Gastrocnemius medialis (tissue), 4 donors: Measurements from ENCODE around the gene HOXC11. TPM values are rescaled to one million over a fixed set of nuclear protein-coding genes. Genes with fewer than 3 reads are reported as not detected.

Experiments
- ATAC-seq, 2 donors: fragments of 150-250 bp; one replicate each; pipeline ENCODE4 v1.9.1; 2016
- DNase-seq, 2 donors: peaks; one replicate each; pipeline ENCODE4 v3.0.0-alpha.2; 2019
- H3K27ac ChIP-seq, 4 donors: fragments of 200-600 bp; sonication (generic); 1 replicate in 1 of 4; 2 replicates in 3 of 4; pipeline ENCODE4 v1.5.1; 2016 to 2018; ENCODE audit warnings: mild to moderate bottlenecking in 2 of 4, moderate library complexity in 1 of 4
- H3K27me3 ChIP-seq, 3 donors: fragments of 200-600 bp; sonication (generic) in 2 of 3; 1 replicate in 1 of 3; 2 replicates in 2 of 3; pipeline versions ENCODE4 v1.5.1 to v1.6.0; 2016 to 2019; ENCODE audit warnings: mild to moderate bottlenecking in 1 of 3, moderate library complexity in 1 of 3
- H3K36me3 ChIP-seq, 2 donors: fragments of 200-600 bp; sonication (generic) in 1 of 2; one replicate each; pipeline ENCODE4 v1.5.1; 2017 to 2018
- H3K4me1 ChIP-seq, 2 donors: fragments of 200-600 bp; sonication (generic) in 1 of 2; one replicate each; pipeline ENCODE4 v1.5.1; 2016 to 2017; ENCODE audit warnings: mild to moderate bottlenecking in 2 of 2
- H3K4me3 ChIP-seq, 4 donors: fragments of 200-600 bp; sonication (generic) in 3 of 4; 1 replicate in 1 of 4; 2 replicates in 3 of 4; pipeline ENCODE4 v1.5.1; 2016 to 2019; ENCODE audit warnings: mild to moderate bottlenecking in 2 of 4
- H3K9me3 ChIP-seq, 3 donors: fragments of 200-600 bp; sonication (generic) in 2 of 3; 1 replicate in 1 of 3; 2 replicates in 2 of 3; pipeline ENCODE4 v1.5.1; 2016 to 2019
- CTCF ChIP-seq, 5 experiments: fragments of 450-650 bp in 3 of 5; fragments of 200-600 bp in 2 of 5; sonication (generic) in 2 of 5; IDR thresholded peaks in 4 of 5; conservative IDR thresholded peaks in 1 of 5; 1 replicate in 4 of 5; 2 replicates in 1 of 5; pipeline ENCODE4 v1.5.1; 2016 to 2019; ENCODE audit warnings: antibody characterized with exemption in 5 of 5, mild to moderate bottlenecking in 3 of 5, moderate library complexity in 3 of 5
- POLR2A ChIP-seq, 2 donors: fragments of 450-650 bp; IDR thresholded peaks; one replicate each; pipeline ENCODE4 v1.6.1; 2017; ENCODE audit warnings: antibody characterized with exemption in 2 of 2, mild to moderate bottlenecking in 2 of 2, moderate library complexity in 2 of 2
- in situ Hi-C, 4 donors: fragments of 200-750 bp; cut with MboI; loops; one replicate each; pipeline versions ENCODE4 v1.15.0 to v1.8.0; 2017; ENCODE audit warnings: low sequenced_read_pairs in 4 of 4
- intact Hi-C: fragments of 100-400 bp; cut with DNase I; formaldehyde crosslinking; loops from one replicate; pipeline ENCODE4 v1.15.1; 2023; ENCODE audit warnings: low total_unique reads
- total RNA-seq, 4 donors: library from RNA; depleted of rRNA; stranded (reverse); fragments of >200 nt; gene quantifications; one replicate each; pipeline versions ENCODE4 v1.1.0 to v1.2.3, GENCODE V29; 2016

Gene HOXC11
- total RNA-seq, 4 donors from 2014 or later = 0.24 to 1.1 (median 0.44) TPM

DNA sequence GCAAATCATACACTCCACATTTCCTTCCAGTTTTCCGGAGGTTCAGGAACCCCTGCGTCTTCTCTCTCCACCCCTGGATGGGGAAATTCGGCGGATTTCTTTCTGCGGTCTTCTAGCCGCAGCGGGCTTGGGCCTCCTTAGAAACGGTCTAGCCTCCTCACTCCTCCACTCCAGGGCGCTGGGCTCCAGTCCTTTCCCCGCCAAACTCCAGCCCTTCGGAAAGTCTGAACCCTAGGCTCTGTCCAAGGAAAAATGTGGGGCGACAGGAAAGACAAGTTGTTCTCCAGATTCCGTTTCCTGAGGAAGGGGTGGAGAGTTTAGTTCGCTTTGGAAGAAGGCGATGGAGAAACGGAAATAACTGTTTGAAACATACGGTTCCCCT, 10.6 kb downstream of the HOXC11 start:
- Histone ChIP-seq H3K4me3 (peak overlapping the region; percentile 59 to 85 (median 82)), H3K4me1 (peaks cover 19 to 28% of the 10 kb centered on the region in 2 donors), H3K9me3 (no peaks in the 10 kb centered on the region), H3K27ac (peak overlapping the region; percentile 94 to 100 (median 98)), H3K36me3 (no peaks in the 10 kb centered on the region), H3K27me3 (peaks cover 4 to 51% (median 13%) of the 10 kb centered on the region in 3 donors)
- intact Hi-C loops (no loop called here), in situ Hi-C loops (loop anchor here (10.0 to 25.0 kb wide), 4 partner anchors 221 to 1729 kb away; partner anchors contain the start of genes GPR84 (in 2 of the 4), BLOC1S1 (in 1 of the 4), ITGA7 (in 1 of the 4) and RDH5 (in 1 of the 4))
- DNase-seq (no peak), ATAC-seq (no peak)
- TF ChIP-seq POLR2A (IDR thresholded peaks at IDR 0.05) = no peak
- TF ChIP-seq CTCF (IDR thresholded peaks at IDR 0.05 in 4 of 5, conservative IDR thresholded peaks at IDR 0.05 in 1 of 5) = no peak

- TF ChIP-seq CTCF (IDR thresholded peaks at IDR 0.05 in 4 of 5, conservative IDR thresholded peaks at IDR 0.05 in 1 of 5) (peak in 1 of 5 experiments; percentile 13), POLR2A (IDR thresholded peaks at IDR 0.05) (no peak)
- ATAC-seq (no peak), DNase-seq (no peak)
- peak overlapping the region; percentile 94 to 100 (median 98) for H3K27ac ChIP-seq
- intact Hi-C loops = loop anchor here (1.0 to 2.0 kb wide), 2 partner anchors 217 to 375 kb away; no protein-coding TSS in a partner anchor
- H3K4me3 ChIP-seq = peak overlapping the region; percentile 59 to 85 (median 82)
- no peaks in the 10 kb centered on the region for H3K36me3 ChIP-seq
- H3K4me1 ChIP-seq = peaks cover 24 to 31% of the 10 kb centered on the region in 2 donors
- no peaks in the 10 kb centered on the region for H3K9me3 ChIP-seq
- in situ Hi-C loops = loop anchor here (10.0 to 25.0 kb wide), 4 partner anchors 221 to 1728 kb away; partner anchors contain the start of genes GPR84 (in 2 of the 4), BLOC1S1 (in 1 of the 4), ITGA7 (in 1 of the 4) and RDH5 (in 1 of the 4)
- peaks cover 0 to 46% (median 8%) of the 10 kb centered on the region in 3 donors for H3K27me3 ChIP-seq
These were observed 11.1 kb downstream of the HOXC11 start for GRCh38 chr12:53983950-53984572.

GRCh38 chr12:53984901-53985691, 12.2 kb downstream of the HOXC11 start, which contains the start of gene HOXC10:
HOXC10 (plus strand) TSS chr12:53985146; CDS start chr12:53985260, 114 bp downstream.
- peak; percentile 64 to 92 (median 82) for TF ChIP-seq CTCF (IDR thresholded peaks at IDR 0.05 in 4 of 5, conservative IDR thresholded peaks at IDR 0.05 in 1 of 5)
- TF ChIP-seq POLR2A (IDR thresholded peaks at IDR 0.05) = peak; percentile 45 to 49
- Histone ChIP-seq H3K9me3 (no peaks in the 10 kb centered on the region), H3K4me3 (peak within 1 kb of the TSS; percentile 68 to 85 (median 82)), H3K27me3 (peaks cover 0 to 38% (median 0%) of the 10 kb centered on the region in 3 donors), H3K27ac (peak within 1 kb of the TSS; percentile 94 to 100 (median 98)), H3K36me3 (no peaks in the 10 kb centered on the region), H3K4me1 (peaks cover 32 to 41% of the 10 kb centered on the region in 2 donors)
- DNase-seq (peak; percentile 97), ATAC-seq (peak; percentile 81 to 85)
- intact Hi-C loops = loop anchor here (1.0 to 5.0 kb wide), 3 partner anchors 216 to 374 kb away; partner anchors contain the start of genes CBX5 and HNRNPA1
- in situ Hi-C loops = loop anchor here (10.0 to 25.0 kb wide), 4 partner anchors 220 to 1727 kb away; partner anchors contain the start of genes GPR84 (in 2 of the 4), BLOC1S1 (in 1 of the 4), ITGA7 (in 1 of the 4) and RDH5 (in 1 of the 4)

DNA sequence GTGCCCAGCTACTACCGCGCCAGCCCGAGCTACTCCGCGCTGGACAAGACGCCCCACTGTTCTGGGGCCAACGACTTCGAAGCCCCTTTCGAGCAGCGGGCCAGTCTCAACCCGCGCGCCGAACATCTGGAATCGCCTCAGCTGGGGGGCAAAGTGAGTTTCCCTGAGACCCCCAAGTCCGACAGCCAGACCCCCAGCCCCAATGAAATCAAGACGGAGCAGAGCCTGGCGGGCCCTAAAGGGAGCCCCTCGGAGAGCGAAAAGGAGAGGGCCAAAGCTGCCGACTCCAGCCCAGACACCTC, 12.7 kb downstream of the HOXC11 start:
- ATAC-seq = no peak
- in situ Hi-C loops (loop anchor here (10.0 to 25.0 kb wide), 4 partner anchors 219 to 1727 kb away; partner anchors contain the start of genes GPR84 (in 2 of the 4), BLOC1S1 (in 1 of the 4), ITGA7 (in 1 of the 4) and RDH5 (in 1 of the 4)), intact Hi-C loops (loop anchor here (2.0 to 5.0 kb wide), 2 partner anchors 297 to 373 kb away; partner anchors contain the start of genes CBX5 and HNRNPA1)
- Histone ChIP-seq H3K4me1 (peaks cover 37 to 46% of the 10 kb centered on the region in 2 donors), H3K9me3 (no peaks in the 10 kb centered on the region), H3K27me3 (peaks cover 0 to 33% (median 0%) of the 10 kb centered on the region in 3 donors), H3K27ac (peak overlapping the region; percentile 94 to 100 (median 98)), H3K36me3 (no peaks in the 10 kb centered on the region), H3K4me3 (peak overlapping the region; percentile 68 to 85 (median 82))
- TF ChIP-seq CTCF (IDR thresholded peaks at IDR 0.05 in 4 of 5, conservative IDR thresholded peaks at IDR 0.05 in 1 of 5) (no peak), POLR2A (IDR thresholded peaks at IDR 0.05) (no peak)
- peak in 1 of 2 donors; percentile 25 for DNase-seq
